HCT116 (cell line): ENCODE data around the gene AFAP1L2.

ENCODE experiments used
- EZH2phosphoT487 ChIP-seq: fragments of 200-600 bp; IDR thresholded peaks from 2 replicates; pipeline ENCODE4 v1.6.1; 2018; ENCODE audit warnings: antibody characterized with exemption, borderline replicate concordance
- ZNF274 ChIP-seq: fragments of 200-500 bp; sonication (Bioruptor generic); IDR thresholded peaks from 2 replicates; pipeline ENCODE4 v1.6.1; 2014; ENCODE audit warnings: mild to moderate bottlenecking, low read depth, low read length, inconsistent platforms
- TF ChIP-seq, protein P1 (sequence below), 3 experiments: fragments of 200-600 bp in 1 of 3; sonication (generic) in 1 of 3; IDR thresholded peaks in 2 of 3; conservative IDR thresholded peaks in 1 of 3; 2 replicates each; pipeline ENCODE4 v1.5.1; 2012 to 2017; ENCODE audit warnings: low read depth in 2 of 3, low read length in 2 of 3, antibody characterized with exemption in 1 of 3, borderline replicate concordance in 1 of 3, control low read depth in 1 of 3, mild to moderate bottlenecking in 1 of 3, mixed read lengths in 1 of 3, mixed run types in 1 of 3, moderate library complexity in 1 of 3; ENCODE audit not compliant: insufficient read depth in 1 of 3

DNA sequence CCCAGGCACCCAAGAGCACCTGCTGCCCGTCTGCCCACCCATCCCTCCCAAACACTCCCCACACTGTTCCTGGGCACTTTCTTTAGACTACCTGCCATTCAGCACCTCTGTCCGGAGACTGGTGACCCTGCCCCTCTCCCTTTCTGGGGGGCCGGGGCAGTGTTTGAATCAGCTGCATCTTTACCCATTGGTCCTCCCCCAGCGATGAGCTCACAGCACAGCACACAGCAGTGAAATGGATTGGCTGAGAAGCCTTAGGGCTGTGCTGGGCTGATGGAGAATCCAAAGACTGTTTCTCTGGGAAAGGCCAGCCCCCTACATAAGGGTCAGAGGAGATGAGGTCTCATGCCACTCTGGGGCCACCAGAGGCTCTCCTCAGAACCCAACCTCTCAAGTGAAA, 125.0 kb downstream of the AFAP1L2 start:
- TF ChIP-seq ZNF274 (no peak), EZH2phosphoT487 (no peak)
- TF ChIP-seq, protein P1, sequence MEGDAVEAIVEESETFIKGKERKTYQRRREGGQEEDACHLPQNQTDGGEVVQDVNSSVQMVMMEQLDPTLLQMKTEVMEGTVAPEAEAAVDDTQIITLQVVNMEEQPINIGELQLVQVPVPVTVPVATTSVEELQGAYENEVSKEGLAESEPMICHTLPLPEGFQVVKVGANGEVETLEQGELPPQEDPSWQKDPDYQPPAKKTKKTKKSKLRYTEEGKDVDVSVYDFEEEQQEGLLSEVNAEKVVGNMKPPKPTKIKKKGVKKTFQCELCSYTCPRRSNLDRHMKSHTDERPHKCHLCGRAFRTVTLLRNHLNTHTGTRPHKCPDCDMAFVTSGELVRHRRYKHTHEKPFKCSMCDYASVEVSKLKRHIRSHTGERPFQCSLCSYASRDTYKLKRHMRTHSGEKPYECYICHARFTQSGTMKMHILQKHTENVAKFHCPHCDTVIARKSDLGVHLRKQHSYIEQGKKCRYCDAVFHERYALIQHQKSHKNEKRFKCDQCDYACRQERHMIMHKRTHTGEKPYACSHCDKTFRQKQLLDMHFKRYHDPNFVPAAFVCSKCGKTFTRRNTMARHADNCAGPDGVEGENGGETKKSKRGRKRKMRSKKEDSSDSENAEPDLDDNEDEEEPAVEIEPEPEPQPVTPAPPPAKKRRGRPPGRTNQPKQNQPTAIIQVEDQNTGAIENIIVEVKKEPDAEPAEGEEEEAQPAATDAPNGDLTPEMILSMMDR (IDR thresholded peaks at IDR 0.05 in 2 of 3, conservative IDR thresholded peaks at IDR 0.05 in 1 of 3; ENCODE audit: borderline replicate concordance in 1 of 3, insufficient read depth in 1 of 3, low read depth in 2 of 3, low read length in 2 of 3): no peak
